Keratinocyte (primary cell): ENCODE data around the gene PPP1R3C. TPM values are rescaled to one million over a fixed set of nuclear protein-coding genes. Genes with fewer than 3 reads are reported as not detected.

Source experiments
- DNase-seq: peaks from one replicate; pipeline ENCODE4 v3.0.0-alpha.2; 2011; ENCODE audit warnings: low read depth, missing footprints, low spot score
- FAIRE-seq: peaks from 2 replicates; lab custom pipeline; 2011; peaks lifted over from hg19 to GRCh38; lab: Jason Lieb, UNC
- H2AFZ ChIP-seq: 2 replicates; pipeline ENCODE4 v1.6.0; 2012; ENCODE audit warnings: low read length, control low read depth, inconsistent platforms; ENCODE audit not compliant: control insufficient read depth
- H3K27ac ChIP-seq: 2 replicates; pipeline ENCODE4 v1.5.1; 2011; ENCODE audit warnings: low read length; ENCODE audit not compliant: control insufficient read depth, insufficient read depth
- H3K27me3 ChIP-seq: 3 replicates; pipeline ENCODE4 v1.6.0; 2011; ENCODE audit warnings: low read length; ENCODE audit not compliant: control insufficient read depth, insufficient read depth; ENCODE audit errors: extremely low read depth
- H3K36me3 ChIP-seq, 2 experiments: 2 replicates in 1 of 2; 3 replicates in 1 of 2; pipeline ENCODE4 v1.5.1; 2011; ENCODE audit warnings: low read length in 2 of 2, mild to moderate bottlenecking in 1 of 2; ENCODE audit not compliant: control insufficient read depth in 2 of 2, insufficient read depth in 2 of 2; ENCODE audit errors: extremely low read depth in 1 of 2
- H3K4me1 ChIP-seq: 3 replicates; pipeline ENCODE4 v1.5.1; 2011; ENCODE audit warnings: low read length; ENCODE audit not compliant: control insufficient read depth, insufficient read depth; ENCODE audit errors: extremely low read depth
- H3K4me2 ChIP-seq: 3 replicates; pipeline ENCODE4 v1.6.0; 2011; ENCODE audit warnings: low read depth, low read length; ENCODE audit not compliant: control insufficient read depth, insufficient read depth; ENCODE audit errors: extremely low read depth
- H3K4me3 ChIP-seq, 3 experiments: fragments of 200-600 bp in 1 of 3; sonication (generic) in 1 of 3; 2 replicates in 2 of 3; 3 replicates in 1 of 3; pipeline ENCODE4 v1.5.1; 2011 to 2016; ENCODE audit warnings: low read length in 3 of 3, mild to moderate bottlenecking in 3 of 3, control low read depth in 2 of 3, inconsistent platforms in 1 of 3, low read depth in 1 of 3, mixed read lengths in 1 of 3, mixed run types in 1 of 3, moderate library complexity in 1 of 3; ENCODE audit not compliant: control insufficient read depth in 2 of 3, insufficient read depth in 2 of 3; ENCODE audit errors: extremely low read depth in 1 of 3
- H3K79me2 ChIP-seq: 2 replicates; pipeline ENCODE4 v1.6.0; 2012; ENCODE audit warnings: low read length; ENCODE audit not compliant: control insufficient read depth, insufficient read depth
- H3K9ac ChIP-seq: 3 replicates; pipeline ENCODE4 v1.6.0; 2011; ENCODE audit warnings: low read length; ENCODE audit not compliant: control insufficient read depth, insufficient read depth; ENCODE audit errors: extremely low read depth
- H3K9me1 ChIP-seq: 3 replicates; pipeline ENCODE4 v1.6.0; 2011; ENCODE audit warnings: low read length; ENCODE audit not compliant: control insufficient read depth, insufficient read depth; ENCODE audit errors: extremely low read depth
- H3K9me3 ChIP-seq: 2 replicates; pipeline ENCODE4 v1.5.1; 2012; ENCODE audit warnings: low read depth, low read length; ENCODE audit not compliant: control insufficient read depth
- H4K20me1 ChIP-seq: 3 replicates; pipeline ENCODE4 v1.6.0; 2011; ENCODE audit warnings: low read length; ENCODE audit not compliant: control insufficient read depth, insufficient read depth; ENCODE audit errors: extremely low read depth
- EZH2 ChIP-seq: IDR thresholded peaks from one replicate; pipeline ENCODE4 v1.6.1; 2012; ENCODE audit warnings: inconsistent platforms, mild to moderate bottlenecking, low read length, moderate library complexity
- dilution Hi-C: fragments of 300-500 bp; cut with MboI; formaldehyde crosslinking; loops from one replicate; pipeline ENCODE4 v1.7.0; 2020; ENCODE audit warnings: low sequenced_read_pairs; ENCODE audit not compliant: extremely low pct_ligation_motif_present
- polyA plus RNA-seq, 5 experiments: library from polyadenylated mRNA; depleted of rRNA in 3 of 5; stranded (reverse) in 3 of 5; stranded (forward) in 1 of 5; unstranded in 1 of 5; fragments of >200 nt; gene quantifications; 1 replicate in 1 of 5; 2 replicates in 3 of 5; 3 replicates in 1 of 5; pipeline versions ENCODE4 v1.2.1 to v1.2.3, GENCODE V29; 2011 to 2012; ENCODE audit warnings: missing spikeins in 2 of 5, low read depth in 1 of 5, low replicate concordance in 1 of 5
- TF ChIP-seq, protein P1 (sequence below), 3 experiments: IDR thresholded peaks in 1 of 3; conservative IDR thresholded peaks in 1 of 3; optimal IDR thresholded peaks in 1 of 3; 2 replicates in 2 of 3; 3 replicates in 1 of 3; pipeline versions ENCODE3 to v1.5.1; 2011; ENCODE audit warnings: low read length in 3 of 3, mild to moderate bottlenecking in 3 of 3, moderate library complexity in 2 of 3, control low read depth in 1 of 3, inconsistent platforms in 1 of 3; ENCODE audit not compliant: insufficient read depth in 2 of 3; ENCODE audit errors: extremely low read depth in 1 of 3

Gene PPP1R3C
- polyA plus RNA-seq, 1 donor (not counting 4 experiments of a cell fraction or from before 2014, with no cell fraction given), result 7.3 TPM

DNA sequence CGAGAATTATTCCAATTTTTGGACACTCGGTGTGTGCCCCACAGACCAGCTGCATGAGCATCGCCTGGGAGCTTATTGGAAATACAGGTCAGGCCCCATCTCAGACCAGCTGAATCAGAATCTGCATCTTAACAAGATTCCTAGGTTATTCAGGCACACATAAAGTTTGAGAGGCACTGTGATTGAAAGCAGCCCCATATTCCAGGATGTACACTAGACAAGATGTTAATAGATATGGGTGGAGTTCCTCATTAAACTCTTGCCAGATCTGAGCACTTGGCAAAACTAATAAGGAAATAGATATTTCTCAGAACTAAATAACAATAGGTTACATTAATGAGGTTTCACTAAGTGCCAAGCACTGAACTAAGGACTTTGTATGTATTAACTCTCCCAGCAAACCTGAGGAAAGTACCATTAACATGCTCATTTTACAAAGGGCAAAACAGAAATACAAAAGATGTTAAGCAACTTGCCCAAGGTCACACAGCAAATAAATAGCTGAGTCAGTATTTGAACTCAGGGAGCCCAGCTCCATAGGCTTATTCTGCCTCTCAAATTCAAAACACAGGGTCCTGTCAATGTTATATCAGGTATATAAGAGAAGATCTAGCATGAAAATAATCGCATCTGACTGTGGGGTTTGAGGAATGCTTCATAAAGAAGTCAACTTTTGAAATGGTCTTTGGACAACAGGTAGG, 29.9 kb downstream of the PPP1R3C start:
- no peaks in the 10 kb centered on the region for H3K9me1 ChIP-seq
- no peak overlapping the region for H3K4me3 ChIP-seq
- no peak for FAIRE-seq
- no peak for DNase-seq
- H3K9ac ChIP-seq, result no peak overlapping the region
- H3K27me3 ChIP-seq, result no peaks in the 10 kb centered on the region
- peaks cover 28% of the 10 kb centered on the region for H3K4me1 ChIP-seq
- H3K27ac ChIP-seq, result no peak overlapping the region
- no peaks in the 10 kb centered on the region for H4K20me1 ChIP-seq
- no peak for TF ChIP-seq EZH2
- TF ChIP-seq, protein P1, sequence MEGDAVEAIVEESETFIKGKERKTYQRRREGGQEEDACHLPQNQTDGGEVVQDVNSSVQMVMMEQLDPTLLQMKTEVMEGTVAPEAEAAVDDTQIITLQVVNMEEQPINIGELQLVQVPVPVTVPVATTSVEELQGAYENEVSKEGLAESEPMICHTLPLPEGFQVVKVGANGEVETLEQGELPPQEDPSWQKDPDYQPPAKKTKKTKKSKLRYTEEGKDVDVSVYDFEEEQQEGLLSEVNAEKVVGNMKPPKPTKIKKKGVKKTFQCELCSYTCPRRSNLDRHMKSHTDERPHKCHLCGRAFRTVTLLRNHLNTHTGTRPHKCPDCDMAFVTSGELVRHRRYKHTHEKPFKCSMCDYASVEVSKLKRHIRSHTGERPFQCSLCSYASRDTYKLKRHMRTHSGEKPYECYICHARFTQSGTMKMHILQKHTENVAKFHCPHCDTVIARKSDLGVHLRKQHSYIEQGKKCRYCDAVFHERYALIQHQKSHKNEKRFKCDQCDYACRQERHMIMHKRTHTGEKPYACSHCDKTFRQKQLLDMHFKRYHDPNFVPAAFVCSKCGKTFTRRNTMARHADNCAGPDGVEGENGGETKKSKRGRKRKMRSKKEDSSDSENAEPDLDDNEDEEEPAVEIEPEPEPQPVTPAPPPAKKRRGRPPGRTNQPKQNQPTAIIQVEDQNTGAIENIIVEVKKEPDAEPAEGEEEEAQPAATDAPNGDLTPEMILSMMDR (optimal IDR thresholded peaks at IDR 0.05 in 1 of 3, IDR thresholded peaks at IDR 0.05 in 1 of 3, conservative IDR thresholded peaks at IDR 0.05 in 1 of 3; ENCODE audit: extremely low read depth in 1 of 3, insufficient read depth in 2 of 3, low read length in 3 of 3), result no peak
- no peak overlapping the region for H2AFZ ChIP-seq
- peaks cover 4% of the 10 kb centered on the region for H3K9me3 ChIP-seq
- H3K36me3 ChIP-seq, result no peaks in the 10 kb centered on the region
- no peaks in the 10 kb centered on the region for H3K79me2 ChIP-seq
- dilution Hi-C loops, result no loop called here
- H3K4me2 ChIP-seq, result no peak overlapping the region

DNA sequence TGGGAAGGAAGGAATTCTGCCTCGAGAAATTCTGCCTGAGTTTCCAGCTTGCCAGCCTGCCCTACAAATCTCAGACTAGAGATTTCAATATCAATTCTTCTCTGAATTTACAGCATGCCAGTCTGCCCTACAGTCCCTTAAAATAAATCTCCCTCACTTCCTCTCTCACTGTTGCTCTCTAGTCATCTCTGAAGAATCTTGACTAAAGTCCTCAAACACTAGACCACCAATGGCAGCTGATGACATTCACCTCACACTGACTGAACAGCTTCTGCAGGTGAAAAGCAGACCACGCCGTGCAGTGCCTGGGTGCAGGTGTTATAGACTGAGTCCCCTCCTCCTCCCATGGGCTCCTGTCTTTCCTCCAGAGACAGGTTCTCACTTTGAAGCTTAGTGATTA, 30.4 kb downstream of the PPP1R3C start:
- no peaks in the 10 kb centered on the region for H3K9me1 ChIP-seq
- TF ChIP-seq EZH2, result no peak
- TF ChIP-seq, protein P1 (optimal IDR thresholded peaks at IDR 0.05 in 1 of 3, IDR thresholded peaks at IDR 0.05 in 1 of 3, conservative IDR thresholded peaks at IDR 0.05 in 1 of 3; ENCODE audit: extremely low read depth in 1 of 3, insufficient read depth in 2 of 3, low read length in 3 of 3), result no peak
- H4K20me1 ChIP-seq, result no peaks in the 10 kb centered on the region
- FAIRE-seq (no peak), DNase-seq (no peak)
- no peak overlapping the region for H2AFZ ChIP-seq
- H3K9ac ChIP-seq, result no peak overlapping the region
- H3K79me2 ChIP-seq, result no peaks in the 10 kb centered on the region
- H3K36me3 ChIP-seq, result no peaks in the 10 kb centered on the region
- no peak overlapping the region for H3K4me2 ChIP-seq
- dilution Hi-C loops, result no loop called here
- H3K27me3 ChIP-seq, result no peaks in the 10 kb centered on the region
- H3K27ac ChIP-seq, result no peak overlapping the region
- H3K4me3 ChIP-seq, result no peak overlapping the region
- peaks cover 4% of the 10 kb centered on the region for H3K9me3 ChIP-seq
- H3K4me1 ChIP-seq, result peaks cover 34% of the 10 kb centered on the region
